ENCODE data around the gene NENF.
"Not testable (repeated sequence)": the region's sequence is repeated elsewhere in the genome, so short reads cannot be mapped to it uniquely, and the experiment has no call there.

The NENF gene

DNA sequence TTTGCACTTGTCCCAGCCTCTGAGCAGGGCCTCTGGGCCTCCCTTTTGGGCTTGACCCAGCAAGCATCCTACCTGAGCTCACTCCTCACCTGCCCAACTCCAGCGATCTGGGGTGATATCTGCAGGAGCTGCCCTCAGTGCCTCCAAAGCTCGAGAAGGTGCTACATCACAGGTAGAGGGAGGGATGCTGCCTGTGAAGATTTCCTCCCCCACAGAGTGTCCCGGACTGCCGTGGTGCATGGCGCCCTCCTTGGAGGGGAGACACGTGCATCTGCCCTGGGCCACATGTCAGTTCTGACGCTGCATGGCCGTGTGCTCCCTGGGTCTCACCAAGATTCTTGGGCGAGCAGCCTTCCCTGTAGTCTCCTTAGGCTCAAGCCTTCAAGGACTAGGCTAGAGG is 27.7 kb downstream of the NENF start:
- DNase-seq (ENCODE audit: low spot score), result no peak

DNA sequence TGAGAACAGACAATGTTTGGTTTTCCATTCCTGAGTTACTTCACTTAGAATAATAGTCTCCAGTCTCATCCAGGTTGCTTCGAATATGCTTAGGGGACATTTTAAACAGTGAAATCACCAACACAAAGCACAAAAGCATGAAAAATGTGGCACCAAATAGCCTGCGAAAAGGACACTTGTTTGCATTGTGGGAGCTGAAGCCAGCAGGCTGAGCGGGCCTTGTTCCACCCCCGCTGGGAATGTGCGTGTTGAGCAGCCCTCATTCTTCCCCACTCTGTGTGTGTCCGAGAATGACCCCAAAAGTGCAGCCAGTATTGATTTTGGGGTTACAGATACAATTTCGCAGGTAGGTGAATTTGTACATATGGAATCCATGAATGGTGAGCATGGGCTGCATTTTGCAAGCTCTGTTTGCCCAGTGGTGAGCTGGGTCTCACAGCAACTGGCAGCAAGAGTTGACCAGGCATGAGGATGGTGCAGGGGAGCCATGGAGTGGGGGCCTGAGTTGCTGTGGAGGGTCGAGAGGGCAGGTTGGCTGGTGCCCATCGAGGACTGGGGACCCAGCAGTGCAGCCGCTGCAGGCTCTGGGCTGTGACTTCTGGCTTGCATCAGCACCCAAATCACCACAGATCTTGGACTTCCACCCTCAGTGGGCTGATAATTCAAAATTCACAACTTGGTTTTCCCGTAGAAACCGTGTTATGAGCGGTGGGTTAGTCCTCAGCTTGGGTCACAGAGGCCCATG is 29.4 kb downstream of the NENF start:
- no peak for DNase-seq (ENCODE audit: low spot score)

- no peak for DNase-seq (ENCODE audit: low spot score)
These were observed 31.0 kb downstream of the NENF start for GRCh38 chr1:212463565-212464285.

- no peak for DNase-seq (ENCODE audit: low spot score)
These were observed 32.6 kb downstream of the NENF start for GRCh38 chr1:212465311-212465710.

DNA sequence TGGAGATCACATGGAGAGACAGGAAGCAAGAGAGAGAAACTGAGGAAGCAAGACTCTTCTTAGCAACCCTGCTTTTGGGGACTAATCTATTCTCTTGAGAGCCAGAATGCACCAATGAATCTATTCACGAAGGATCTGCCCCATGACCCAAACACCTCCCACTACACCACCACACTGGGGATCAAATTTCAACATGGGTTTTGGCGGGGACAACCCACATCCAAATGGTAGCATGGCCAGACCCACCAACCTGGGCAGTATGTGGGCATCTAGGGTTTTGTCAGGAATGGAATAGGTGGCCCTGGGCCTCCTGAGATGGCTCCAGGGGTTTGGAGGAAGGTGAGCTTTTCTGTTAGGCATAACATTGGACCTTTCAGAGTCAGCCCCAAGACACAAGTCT is 33.7 kb downstream of the NENF start:
- DNase-seq (ENCODE audit: low spot score), result no peak

DNA sequence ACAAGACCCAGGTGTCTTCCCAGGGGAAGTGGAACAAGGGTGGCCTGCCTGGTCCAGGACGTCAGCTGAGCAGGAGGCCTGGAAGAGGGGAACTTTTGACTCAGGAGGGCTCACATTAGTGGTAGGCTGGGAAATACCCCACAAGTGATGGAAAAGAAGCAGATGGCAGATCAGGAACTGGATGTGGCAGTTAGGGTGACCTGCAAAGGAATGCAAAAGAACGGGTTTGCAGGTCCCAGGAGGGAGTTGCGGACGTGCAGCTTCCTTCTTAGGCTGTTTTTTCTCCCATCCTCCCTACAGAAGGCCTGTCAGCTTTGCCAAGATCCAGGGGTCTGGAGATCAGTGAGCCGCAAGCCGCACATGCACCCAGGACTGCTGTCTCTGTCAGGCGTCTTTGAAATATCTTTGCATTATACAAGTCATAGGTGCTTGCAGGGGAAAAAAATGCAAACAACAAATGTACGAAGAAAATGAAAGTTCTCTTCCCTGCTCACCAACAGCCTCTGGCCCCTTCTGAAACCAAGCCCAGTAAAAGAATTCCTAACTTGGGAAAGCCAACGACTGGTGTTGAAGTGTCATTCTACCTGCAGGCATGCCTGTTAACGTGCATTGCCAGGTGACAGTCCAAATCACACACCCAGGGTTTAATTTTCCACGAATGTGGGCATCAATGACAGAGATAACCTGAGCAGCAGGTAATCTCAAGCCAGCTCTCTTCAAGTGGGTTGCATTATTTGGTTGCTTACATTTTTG is 34.4 kb downstream of the NENF start:
- DNase-seq (ENCODE audit: low spot score), result no peak

GRCh38 chr1:212467843-212468482 is 35.2 kb downstream of the NENF start:
- DNase-seq (ENCODE audit: low spot score), result peak; percentile 34

DNA sequence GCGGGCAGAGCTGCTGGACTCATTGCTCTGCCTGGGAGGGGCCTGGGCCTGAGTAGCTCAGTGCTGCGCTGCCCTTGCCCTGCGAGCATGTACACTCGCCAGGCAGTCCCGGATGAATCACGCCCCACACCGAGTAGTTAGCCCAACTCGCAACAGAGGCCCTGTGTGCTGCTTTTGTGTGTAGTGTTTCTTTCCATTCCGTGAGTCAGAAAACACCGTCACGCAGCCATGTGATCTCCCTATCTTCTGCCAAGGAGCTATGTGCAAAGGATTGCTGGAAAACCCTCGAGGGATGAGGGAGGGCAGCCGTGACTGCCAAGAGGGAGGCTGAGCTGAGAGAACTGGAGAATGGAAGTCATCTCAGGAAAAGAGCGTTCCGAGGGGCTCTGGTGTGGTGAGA is 37.3 kb downstream of the NENF start:
- no peak for DNase-seq (ENCODE audit: low spot score)

GRCh38 chr1:212471286-212471685 is 38.6 kb downstream of the NENF start:
- DNase-seq (ENCODE audit: low spot score), result no peak

DNA sequence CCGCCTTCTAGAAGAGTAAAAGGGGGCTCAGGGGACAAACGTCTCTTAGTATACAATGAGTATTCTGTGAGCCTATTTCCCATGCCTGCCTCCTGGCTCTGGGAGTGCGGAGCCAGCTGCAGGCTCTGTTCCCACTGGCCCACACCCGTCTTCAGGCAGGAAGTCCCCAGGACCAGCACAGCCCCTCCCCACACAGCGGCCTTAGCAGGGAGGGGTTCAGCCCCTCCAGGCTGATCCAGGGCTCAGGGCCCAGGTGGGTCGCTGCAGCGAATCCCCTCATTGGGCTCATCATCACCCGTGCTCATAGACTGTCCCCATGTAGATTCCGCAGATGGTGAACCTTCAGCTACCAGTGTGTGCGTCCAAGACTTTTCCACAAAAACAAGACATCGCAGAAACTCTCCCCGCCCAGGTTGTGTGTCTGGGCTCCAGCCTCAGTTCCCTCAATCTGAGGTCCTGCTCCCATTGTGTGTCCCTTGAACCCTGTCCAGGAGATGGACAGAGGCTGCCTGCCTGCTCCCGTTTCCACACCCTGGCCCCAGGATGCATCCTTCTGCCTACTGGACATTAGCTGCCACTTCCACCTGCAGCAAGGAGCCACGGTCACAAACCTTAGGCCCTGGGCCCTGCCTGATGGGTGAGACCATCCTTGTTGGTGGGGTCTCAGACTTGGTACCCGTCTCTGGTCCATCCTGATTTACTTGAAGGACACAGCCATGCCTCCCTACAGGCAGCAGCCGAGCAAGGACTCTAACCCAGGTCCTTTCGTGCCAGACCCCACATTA is 39.4 kb downstream of the NENF start:
- no peak for DNase-seq (ENCODE audit: low spot score)

DNA sequence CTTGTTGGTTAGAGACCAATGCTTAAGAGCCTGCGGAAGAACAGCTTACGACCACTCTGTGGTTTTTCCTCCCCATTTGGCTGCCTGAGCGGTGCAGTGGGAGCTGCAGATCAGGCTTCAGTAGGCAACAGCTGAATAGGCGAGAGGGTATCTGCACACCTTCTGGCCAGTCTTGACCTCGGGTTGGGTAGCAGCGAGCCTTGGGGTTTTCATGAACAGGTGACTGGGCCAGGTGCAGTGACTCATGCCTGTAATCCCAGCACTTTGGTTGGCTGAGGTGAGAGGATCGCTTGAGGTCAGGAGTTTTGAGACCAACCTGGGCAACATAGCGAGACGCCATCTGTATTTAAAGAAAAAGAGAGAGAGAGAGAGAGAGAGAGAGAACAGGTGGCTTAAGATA is 41.0 kb downstream of the NENF start:
- no peak for DNase-seq (ENCODE audit: low spot score)

DNA sequence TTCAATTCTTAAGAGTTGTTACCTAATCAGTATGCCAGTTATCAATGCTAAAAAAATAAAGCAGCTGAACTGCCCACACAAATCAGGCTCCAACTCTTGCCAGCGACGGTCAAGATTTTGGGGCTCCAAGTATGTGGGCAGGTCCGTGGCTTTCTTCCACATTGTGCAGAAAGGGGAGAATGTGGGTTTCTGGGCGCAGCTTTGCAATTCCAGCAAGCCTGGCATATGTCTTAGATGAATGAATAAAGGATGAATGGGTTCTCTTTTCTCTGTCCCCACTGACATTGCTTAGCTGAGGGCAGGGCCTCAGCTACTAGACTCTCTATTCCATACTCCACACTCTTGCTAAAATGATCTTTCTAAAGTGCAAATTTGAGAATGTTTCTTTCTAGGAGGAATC is 42.4 kb downstream of the NENF start:
- no peak for DNase-seq (ENCODE audit: low spot score)

DNA sequence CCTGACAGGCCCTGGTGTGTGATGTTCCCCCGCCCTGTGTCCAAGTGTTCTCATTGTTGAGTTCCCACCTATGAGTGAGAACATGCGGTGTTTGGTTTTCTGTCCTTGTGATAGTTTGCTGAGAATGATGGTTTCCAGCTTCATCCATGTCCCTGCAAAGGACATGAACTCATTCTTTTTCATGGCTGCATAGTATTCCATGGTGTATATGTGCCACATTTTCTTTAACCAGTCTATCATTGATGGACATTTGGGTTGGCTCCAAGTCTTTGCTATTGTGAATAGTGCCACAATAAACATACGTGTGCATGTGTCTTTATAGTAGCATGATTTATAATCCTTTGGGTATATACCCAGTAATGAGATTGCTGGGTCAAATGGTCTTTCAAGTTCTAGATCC is 43.1 kb downstream of the NENF start:
- not testable (repeated sequence) for DNase-seq (ENCODE audit: low spot score)

DNA sequence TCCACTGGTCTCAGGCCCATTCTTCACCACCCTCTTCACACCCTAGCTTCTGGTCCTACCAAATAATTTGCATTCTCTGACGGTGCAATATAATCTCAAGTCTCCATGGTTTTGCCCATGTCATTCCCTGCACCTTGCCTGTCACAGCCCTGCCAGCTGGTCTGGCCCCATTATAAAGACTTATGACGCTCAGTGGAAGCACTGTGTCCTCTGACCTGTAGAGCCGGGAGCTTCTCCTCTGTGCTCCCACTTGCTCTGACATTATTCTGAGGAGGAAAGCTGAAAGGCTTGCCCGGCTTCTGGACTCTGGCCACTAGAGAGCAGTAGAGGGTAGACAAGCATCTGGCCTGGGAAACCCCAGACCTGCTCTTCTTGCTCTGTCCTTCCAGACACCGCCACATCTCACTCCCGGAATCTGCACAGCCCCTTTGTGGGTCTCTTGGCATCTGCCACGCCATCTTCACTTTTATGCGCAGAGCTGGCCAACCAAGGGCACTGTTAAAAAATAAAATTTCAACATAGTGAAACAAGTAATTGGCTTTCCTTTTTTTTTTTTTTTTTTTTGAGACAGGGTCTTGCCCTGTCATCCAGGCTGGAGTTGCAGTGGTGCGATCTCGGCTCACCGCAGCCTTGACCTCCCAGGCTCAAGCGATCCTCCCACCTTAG is 44.4 kb downstream of the NENF start:
- peak; percentile 83 for DNase-seq (ENCODE audit: low spot score)

- no peak for DNase-seq (ENCODE audit: low spot score)
These were observed 45.2 kb downstream of the NENF start for GRCh38 chr1:212477680-212478466.

DNA sequence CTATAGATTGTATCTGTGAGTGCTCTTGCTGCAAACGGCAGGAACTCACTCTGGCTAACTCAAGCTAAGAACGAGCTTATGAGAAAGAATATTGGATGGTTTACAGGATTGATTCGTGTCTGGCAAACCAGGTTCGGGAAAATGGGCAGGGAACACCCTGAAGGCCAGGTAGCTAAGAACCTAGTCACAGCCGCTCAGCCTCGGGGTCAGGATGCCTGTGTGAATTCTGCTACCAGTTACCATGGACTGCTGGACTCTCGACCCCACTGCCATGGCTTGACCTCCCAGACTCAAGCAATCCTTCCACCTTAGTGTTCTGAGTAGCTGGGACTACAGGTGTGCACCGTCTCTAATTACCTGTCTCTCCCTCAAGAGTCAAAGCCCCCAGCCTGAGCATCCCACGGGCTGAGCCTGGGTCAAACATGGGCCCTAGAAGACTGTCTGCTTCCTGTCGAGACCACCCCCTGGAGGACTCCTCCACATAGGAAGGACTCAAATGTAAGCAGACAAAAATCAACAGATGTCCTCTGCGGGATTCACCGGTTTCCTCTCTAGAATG is 45.8 kb downstream of the NENF start:
- no peak for DNase-seq (ENCODE audit: low spot score)

- DNase-seq (ENCODE audit: low spot score), result no peak
These were observed 46.5 kb downstream of the NENF start for GRCh38 chr1:212479188-212479587.

- not testable (repeated sequence) for DNase-seq (ENCODE audit: low spot score)
These were observed 48.2 kb downstream of the NENF start for GRCh38 chr1:212480711-212481437.

DNA sequence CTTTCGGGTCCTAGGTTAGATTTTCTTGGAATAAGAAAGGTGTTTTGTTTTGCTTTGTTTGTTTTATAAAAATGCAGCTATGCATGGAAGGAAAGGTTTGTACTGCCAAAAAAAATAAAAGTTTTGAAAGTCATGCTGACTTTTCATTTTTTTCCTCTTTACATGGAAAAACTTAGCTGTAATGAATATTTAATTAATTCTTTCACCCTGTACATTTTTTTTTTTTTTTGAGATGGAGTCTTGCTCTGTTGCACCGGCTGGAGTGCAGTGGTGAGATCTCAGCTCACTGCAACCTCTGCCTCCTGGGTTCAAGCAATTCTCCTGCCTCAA is 48.7 kb downstream of the NENF start:
- DNase-seq (ENCODE audit: low spot score), result no peak

Data from HuH-7 (cell line).